Ishikawa (cell line): ENCODE measurements around the gene OR1K1.

ENCODE experiments used
- CEBPB ChIP-seq: IDR thresholded peaks from 2 replicates; pipeline ENCODE4 v1.6.1; 2012
- CREB1 ChIP-seq: IDR thresholded peaks from 2 replicates; pipeline ENCODE4 v1.6.1; 2012; ENCODE audit warnings: low read depth
- EGR1 ChIP-seq: IDR thresholded peaks from 2 replicates; pipeline ENCODE4 v1.6.1; 2012
- EP300 ChIP-seq: IDR thresholded peaks from 2 replicates; pipeline ENCODE4 v1.6.1; 2012; ENCODE audit warnings: borderline replicate concordance
- FOXM1 ChIP-seq: IDR thresholded peaks from 2 replicates; pipeline ENCODE4 v1.6.1; 2012; ENCODE audit warnings: low read depth, borderline replicate concordance
- NFIC ChIP-seq: IDR thresholded peaks from 2 replicates; pipeline ENCODE4 v1.6.1; 2012
- RAD21 ChIP-seq: IDR thresholded peaks from 2 replicates; pipeline ENCODE4 v1.6.1; 2012; ENCODE audit warnings: low read depth
- TAF1 ChIP-seq: IDR thresholded peaks from 2 replicates; pipeline ENCODE4 v1.6.1; 2012; ENCODE audit warnings: low read depth, mild to moderate bottlenecking
- TCF12 ChIP-seq: IDR thresholded peaks from 2 replicates; pipeline ENCODE4 v1.6.1; 2012; ENCODE audit warnings: low read depth
- TEAD4 ChIP-seq: IDR thresholded peaks from 2 replicates; pipeline ENCODE4 v1.6.1; 2012
- YY1 ChIP-seq: IDR thresholded peaks from 2 replicates; pipeline ENCODE4 v1.6.1; 2012; ENCODE audit warnings: low read depth
- ZBTB7A ChIP-seq: IDR thresholded peaks from 2 replicates; pipeline ENCODE4 v1.6.1; 2012; ENCODE audit warnings: low read depth
- TF ChIP-seq, protein P1 (sequence below): IDR thresholded peaks from 2 replicates; pipeline ENCODE4 v1.6.1; 2012; ENCODE audit warnings: low read depth, mild to moderate bottlenecking
- TF ChIP-seq, protein P2 (sequence below): IDR thresholded peaks from 2 replicates; pipeline ENCODE4 v1.6.1; 2012
- TF ChIP-seq, protein P3 (sequence below): IDR thresholded peaks from 2 replicates; pipeline ENCODE4 v1.6.1; 2012

OR1K1 gene

DNA sequence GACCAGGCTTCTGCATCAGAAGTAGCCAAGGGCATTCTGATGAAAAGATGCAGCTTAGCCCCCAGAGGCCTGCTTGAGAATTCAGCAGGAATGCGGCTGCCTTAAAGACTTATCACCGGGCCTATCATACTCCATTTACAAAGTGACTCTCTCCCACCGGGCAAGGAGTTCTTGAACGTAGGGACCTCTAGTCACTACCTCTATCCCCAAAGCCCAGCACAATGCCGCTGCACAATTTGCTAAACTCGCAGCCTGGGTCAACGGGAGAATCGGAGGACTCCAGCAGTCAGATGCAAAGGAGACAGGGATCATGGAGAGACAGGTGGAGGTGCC is 27.8 kb downstream of the OR1K1 start:
- TF ChIP-seq EGR1 (no peak), EP300 (0 out of 2 replicates have a peak, but pooled peaks have one; percentile 3)

DNA sequence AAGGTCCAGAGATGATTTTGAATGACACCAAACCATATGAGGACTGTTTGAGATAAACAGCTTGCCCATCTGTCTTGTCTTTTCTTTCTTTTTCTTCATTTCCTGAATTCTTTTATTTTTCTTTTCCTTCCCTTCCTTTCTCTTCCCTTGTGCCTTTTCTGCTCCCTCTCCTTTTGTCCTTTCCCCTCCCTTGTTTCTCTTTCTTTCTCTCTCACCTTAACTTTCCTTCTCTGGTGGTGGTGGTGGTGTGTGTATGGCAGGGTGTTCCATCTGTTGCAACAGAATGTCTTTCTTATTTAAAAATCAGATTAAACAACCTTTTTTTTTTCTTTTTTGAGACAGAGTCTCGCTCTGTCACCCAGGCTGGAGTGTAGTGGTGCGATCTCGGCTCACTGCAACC is 32.3 kb downstream of the OR1K1 start:
- no peak for TF ChIP-seq CEBPB

DNA sequence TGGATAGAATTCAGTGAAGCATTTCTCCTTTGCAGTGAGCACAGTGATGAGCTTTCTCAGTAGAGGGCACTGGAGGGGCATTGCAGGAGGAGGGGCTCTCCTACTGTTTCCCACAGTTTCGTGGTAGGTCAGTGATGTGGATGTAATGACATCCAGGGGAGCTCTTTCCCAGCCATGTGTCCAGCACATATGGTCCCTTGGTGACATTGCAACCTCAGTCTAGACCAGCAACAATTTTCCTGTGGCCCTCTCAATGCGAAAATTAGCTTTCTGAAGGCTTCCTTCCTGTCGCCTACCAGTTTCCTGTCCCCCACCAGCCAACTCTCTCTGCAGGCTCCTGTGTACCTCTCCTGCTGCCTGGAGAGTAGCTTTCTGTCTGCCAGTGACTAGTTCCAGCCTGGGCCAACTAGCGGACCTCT is 35.4 kb downstream of the OR1K1 start:
- TF ChIP-seq, protein P1, sequence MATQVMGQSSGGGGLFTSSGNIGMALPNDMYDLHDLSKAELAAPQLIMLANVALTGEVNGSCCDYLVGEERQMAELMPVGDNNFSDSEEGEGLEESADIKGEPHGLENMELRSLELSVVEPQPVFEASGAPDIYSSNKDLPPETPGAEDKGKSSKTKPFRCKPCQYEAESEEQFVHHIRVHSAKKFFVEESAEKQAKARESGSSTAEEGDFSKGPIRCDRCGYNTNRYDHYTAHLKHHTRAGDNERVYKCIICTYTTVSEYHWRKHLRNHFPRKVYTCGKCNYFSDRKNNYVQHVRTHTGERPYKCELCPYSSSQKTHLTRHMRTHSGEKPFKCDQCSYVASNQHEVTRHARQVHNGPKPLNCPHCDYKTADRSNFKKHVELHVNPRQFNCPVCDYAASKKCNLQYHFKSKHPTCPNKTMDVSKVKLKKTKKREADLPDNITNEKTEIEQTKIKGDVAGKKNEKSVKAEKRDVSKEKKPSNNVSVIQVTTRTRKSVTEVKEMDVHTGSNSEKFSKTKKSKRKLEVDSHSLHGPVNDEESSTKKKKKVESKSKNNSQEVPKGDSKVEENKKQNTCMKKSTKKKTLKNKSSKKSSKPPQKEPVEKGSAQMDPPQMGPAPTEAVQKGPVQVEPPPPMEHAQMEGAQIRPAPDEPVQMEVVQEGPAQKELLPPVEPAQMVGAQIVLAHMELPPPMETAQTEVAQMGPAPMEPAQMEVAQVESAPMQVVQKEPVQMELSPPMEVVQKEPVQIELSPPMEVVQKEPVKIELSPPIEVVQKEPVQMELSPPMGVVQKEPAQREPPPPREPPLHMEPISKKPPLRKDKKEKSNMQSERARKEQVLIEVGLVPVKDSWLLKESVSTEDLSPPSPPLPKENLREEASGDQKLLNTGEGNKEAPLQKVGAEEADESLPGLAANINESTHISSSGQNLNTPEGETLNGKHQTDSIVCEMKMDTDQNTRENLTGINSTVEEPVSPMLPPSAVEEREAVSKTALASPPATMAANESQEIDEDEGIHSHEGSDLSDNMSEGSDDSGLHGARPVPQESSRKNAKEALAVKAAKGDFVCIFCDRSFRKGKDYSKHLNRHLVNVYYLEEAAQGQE = no peak
- TF ChIP-seq RAD21 = no peak
- no peak for TF ChIP-seq CREB1
- no peak for TF ChIP-seq NFIC
- TF ChIP-seq TCF12 = no peak
- TF ChIP-seq EP300 = no peak
- TF ChIP-seq, protein P2, sequence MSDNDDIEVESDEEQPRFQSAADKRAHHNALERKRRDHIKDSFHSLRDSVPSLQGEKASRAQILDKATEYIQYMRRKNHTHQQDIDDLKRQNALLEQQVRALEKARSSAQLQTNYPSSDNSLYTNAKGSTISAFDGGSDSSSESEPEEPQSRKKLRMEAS = no peak
- TF ChIP-seq EGR1 = no peak
- no peak for TF ChIP-seq TEAD4
- TF ChIP-seq CEBPB = no peak
- no peak for TF ChIP-seq TAF1
- no peak for TF ChIP-seq ZBTB7A
- no peak for TF ChIP-seq YY1
- TF ChIP-seq, protein P3, sequence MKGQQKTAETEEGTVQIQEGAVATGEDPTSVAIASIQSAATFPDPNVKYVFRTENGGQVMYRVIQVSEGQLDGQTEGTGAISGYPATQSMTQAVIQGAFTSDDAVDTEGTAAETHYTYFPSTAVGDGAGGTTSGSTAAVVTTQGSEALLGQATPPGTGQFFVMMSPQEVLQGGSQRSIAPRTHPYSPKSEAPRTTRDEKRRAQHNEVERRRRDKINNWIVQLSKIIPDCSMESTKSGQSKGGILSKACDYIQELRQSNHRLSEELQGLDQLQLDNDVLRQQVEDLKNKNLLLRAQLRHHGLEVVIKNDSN = no peak
- no peak for TF ChIP-seq FOXM1

DNA sequence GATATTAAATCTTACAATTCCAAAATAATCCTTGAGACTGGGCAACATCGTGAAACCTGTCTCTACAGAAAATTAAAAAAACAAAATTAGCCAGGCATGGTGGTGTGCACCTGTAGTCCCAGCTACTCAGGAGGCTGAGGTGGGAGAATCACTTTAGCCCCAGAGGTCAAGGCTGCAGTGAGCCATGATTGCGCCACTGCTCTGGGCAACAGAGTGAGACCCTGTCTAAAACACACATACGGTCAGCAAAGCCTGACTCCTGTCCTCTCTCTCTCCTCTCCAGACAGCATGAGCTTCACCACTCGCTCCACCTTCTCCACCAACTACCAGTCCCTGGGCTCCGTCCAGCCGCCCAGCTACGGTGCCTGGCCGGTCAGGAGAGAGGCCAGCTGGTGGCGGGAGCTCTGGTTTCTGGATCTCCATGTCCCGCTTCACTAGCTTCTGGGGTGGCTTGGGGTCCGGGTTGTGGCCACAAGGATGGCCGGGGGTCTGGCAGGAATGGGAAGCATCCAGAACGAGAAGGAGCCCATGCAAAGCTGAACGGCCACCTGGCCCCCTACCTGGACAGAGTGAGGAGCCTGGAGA is 37.4 kb downstream of the OR1K1 start:
- no peak for TF ChIP-seq CEBPB

DNA sequence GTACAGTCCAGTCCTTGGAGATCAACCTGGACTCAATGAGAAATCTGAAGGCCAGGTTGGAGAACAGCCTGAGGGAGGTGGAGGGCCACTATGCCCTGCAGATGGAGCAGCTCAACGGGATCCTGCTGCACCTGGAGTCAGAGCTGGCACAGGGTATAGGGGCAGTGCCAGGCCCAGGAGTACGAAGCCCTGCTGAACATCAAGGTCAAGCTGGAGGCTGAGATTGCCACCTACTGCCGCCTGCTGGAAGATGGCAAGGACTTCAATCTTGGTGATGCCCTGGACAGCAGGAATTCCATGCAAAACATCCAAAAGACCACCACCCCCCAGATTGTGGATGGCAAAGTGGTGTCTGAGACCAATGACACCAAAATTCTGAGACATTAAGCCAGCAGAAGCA is 38.5 kb downstream of the OR1K1 start:
- 0 out of 2 replicates have a peak, but pooled peaks have one; percentile 19 for TF ChIP-seq RAD21

DNA sequence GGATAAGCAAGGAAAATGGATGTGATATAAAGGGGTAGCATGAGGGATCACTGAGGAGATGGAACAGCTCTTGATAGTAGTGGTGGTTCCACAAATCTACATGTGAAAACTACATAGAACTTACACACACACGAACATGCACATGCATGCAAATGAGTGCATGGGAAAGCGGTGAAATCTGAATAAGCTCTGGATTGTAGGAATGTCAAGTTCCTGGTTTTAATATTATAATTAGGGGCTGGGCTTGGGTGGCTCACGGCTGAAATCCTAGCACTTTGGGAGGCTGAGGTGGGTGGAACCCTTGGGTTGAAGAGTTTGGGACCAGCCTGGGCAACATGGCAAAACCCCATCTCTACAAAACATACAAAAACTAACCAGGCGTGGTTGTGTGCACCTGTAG is 41.6 kb downstream of the OR1K1 start:
- TF ChIP-seq NFIC (no peak), TCF12 (no peak), EGR1 (no peak), TAF1 (no peak), CREB1 (no peak), EP300 (no peak), YY1 (no peak), RAD21 (no peak), CEBPB (no peak)
- TF ChIP-seq, protein P2 = no peak
- TF ChIP-seq, protein P3 = no peak

DNA sequence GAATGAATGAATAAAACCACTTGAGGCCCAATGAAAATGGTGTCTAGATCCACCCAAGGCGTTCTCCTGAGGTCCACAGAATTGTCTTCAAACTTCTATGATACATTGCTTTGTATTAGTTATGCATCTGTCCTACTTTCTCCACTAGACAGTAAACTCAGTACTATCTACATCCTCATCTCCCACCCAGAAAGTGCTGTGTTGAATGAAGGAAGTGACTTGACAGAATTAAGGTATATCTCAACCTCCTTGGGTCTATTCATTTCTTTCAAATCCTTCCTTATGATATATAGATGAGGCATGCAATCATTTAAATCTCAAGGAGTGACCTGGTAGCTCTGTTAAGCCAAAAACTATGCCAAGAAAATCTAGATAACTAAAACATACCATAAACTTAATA is 44.2 kb downstream of the OR1K1 start:
- TF ChIP-seq NFIC = no peak
- TF ChIP-seq CREB1 = no peak
- TF ChIP-seq YY1 = no peak
- TF ChIP-seq, protein P3 = no peak
- no peak for TF ChIP-seq ZBTB7A
- no peak for TF ChIP-seq CEBPB
- TF ChIP-seq EP300 = no peak
- TF ChIP-seq EGR1 = no peak
- no peak for TF ChIP-seq TEAD4
- TF ChIP-seq, protein P2 = no peak
- no peak for TF ChIP-seq RAD21
- TF ChIP-seq, protein P1 = no peak
- no peak for TF ChIP-seq TCF12
